ENCODE results near the gene CYP26C1.

CYP26C1 gene

GRCh38 chr10:93065675-93066543 lies 5.3 kb downstream of the CYP26C1 start:
- peak; percentile 66 for DNase-seq

GRCh38 chr10:93066544-93066913 lies 5.9 kb downstream of the CYP26C1 start:
- H3K4me3 Mint-ChIP-seq = peak overlapping the region; percentile 44
- no peak overlapping the region for H3K27ac Mint-ChIP-seq
- peaks cover 100% of the 10 kb centered on the region for H3K27me3 Mint-ChIP-seq (ENCODE audit: low read depth, poor library complexity)
- no peaks in the 10 kb centered on the region for H3K36me3 Mint-ChIP-seq (ENCODE audit: low read depth)
- H3K9me3 Mint-ChIP-seq = peaks cover 5% of the 10 kb centered on the region
- TF ChIP-seq CTCF (IDR thresholded peaks at IDR 0.05) = no peak
- no peak for DNase-seq
- H3K4me1 Mint-ChIP-seq = peaks cover 44% of the 10 kb centered on the region

More at GRCh38 chr10:93065675-93066543, 5.3 kb downstream of the CYP26C1 start:
- Mint-ChIP-seq H3K4me1 (peaks cover 38% of the 10 kb centered on the region), H3K4me3 (peak overlapping the region; percentile 73), H3K27me3 (ENCODE audit: low read depth, poor library complexity) (peaks cover 98% of the 10 kb centered on the region), H3K27ac (no peak overlapping the region), H3K9me3 (peaks cover 5% of the 10 kb centered on the region), H3K36me3 (ENCODE audit: low read depth) (no peaks in the 10 kb centered on the region)
- no peak for TF ChIP-seq CTCF (IDR thresholded peaks at IDR 0.05)

- Mint-ChIP-seq H3K27me3 (ENCODE audit: low read depth, poor library complexity) (peaks cover 100% of the 10 kb centered on the region), H3K4me1 (peaks cover 55% of the 10 kb centered on the region), H3K9me3 (peaks cover 5% of the 10 kb centered on the region), H3K4me3 (peak overlapping the region; percentile 78), H3K27ac (no peak overlapping the region), H3K36me3 (ENCODE audit: low read depth) (no peaks in the 10 kb centered on the region)
- no peak for TF ChIP-seq CTCF (IDR thresholded peaks at IDR 0.05)
- DNase-seq = no peak
Measured at GRCh38 chr10:93067443-93068365, 7.1 kb downstream of the CYP26C1 start.

GRCh38 chr10:93068411-93069244 lies 8.0 kb downstream of the CYP26C1 start:
- H3K36me3 Mint-ChIP-seq (ENCODE audit: low read depth) = no peaks in the 10 kb centered on the region
- H3K9me3 Mint-ChIP-seq = peaks cover 3% of the 10 kb centered on the region
- peak; percentile 72 for DNase-seq
- H3K27me3 Mint-ChIP-seq (ENCODE audit: low read depth, poor library complexity) = peaks cover 100% of the 10 kb centered on the region
- peaks cover 53% of the 10 kb centered on the region for H3K4me1 Mint-ChIP-seq
- no peak for TF ChIP-seq CTCF (IDR thresholded peaks at IDR 0.05)
- no peak overlapping the region for H3K27ac Mint-ChIP-seq
- H3K4me3 Mint-ChIP-seq = peak overlapping the region; percentile 78

GRCh38 chr10:93069245-93069561 lies 8.6 kb downstream of the CYP26C1 start:
- Mint-ChIP-seq H3K36me3 (ENCODE audit: low read depth) (no peaks in the 10 kb centered on the region), H3K4me1 (peaks cover 52% of the 10 kb centered on the region), H3K27ac (no peak overlapping the region), H3K4me3 (no peak overlapping the region), H3K9me3 (no peaks in the 10 kb centered on the region), H3K27me3 (ENCODE audit: low read depth, poor library complexity) (peaks cover 100% of the 10 kb centered on the region)
- DNase-seq = no peak
- no peak for TF ChIP-seq CTCF (IDR thresholded peaks at IDR 0.05)

Measured in nephron progenitor cell (in vitro differentiated cells).